NCI-H2107 treated with DMSO at 0.1 percent for 48 hours (cell line): ENCODE results near the gene NR0B1.

ENCODE experiments used
- DNase-seq: peaks from one replicate; lab custom pipeline; 2025; ENCODE audit not compliant: unreplicated experiment; lab: John Stamatoyannopoulos, UW

NR0B1 gene, protein sequence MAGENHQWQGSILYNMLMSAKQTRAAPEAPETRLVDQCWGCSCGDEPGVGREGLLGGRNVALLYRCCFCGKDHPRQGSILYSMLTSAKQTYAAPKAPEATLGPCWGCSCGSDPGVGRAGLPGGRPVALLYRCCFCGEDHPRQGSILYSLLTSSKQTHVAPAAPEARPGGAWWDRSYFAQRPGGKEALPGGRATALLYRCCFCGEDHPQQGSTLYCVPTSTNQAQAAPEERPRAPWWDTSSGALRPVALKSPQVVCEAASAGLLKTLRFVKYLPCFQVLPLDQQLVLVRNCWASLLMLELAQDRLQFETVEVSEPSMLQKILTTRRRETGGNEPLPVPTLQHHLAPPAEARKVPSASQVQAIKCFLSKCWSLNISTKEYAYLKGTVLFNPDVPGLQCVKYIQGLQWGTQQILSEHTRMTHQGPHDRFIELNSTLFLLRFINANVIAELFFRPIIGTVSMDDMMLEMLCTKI

DNA sequence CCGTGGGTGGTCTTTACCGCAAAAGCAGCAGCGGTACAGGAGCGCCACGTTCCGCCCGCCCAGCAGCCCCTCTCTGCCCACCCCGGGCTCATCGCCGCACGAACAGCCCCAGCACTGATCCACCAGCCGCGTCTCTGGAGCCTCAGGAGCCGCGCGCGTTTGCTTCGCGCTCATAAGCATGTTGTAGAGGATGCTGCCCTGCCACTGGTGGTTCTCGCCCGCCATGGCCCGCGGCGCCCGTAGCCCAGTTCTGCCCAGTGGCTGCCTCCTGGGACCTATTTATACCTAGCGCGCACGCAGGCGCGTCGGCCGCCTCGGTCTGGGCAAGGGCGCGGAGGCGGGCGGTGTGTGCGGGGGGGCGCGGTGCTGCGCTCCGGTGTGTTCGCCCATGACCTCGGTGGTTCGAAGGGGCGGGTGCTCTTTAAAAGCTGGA is at the start of gene NR0B1:
TSS of gene NR0B1 (minus strand) at position 252 of the 433 bp plus-strand sequence. CDS start at position 225, 27 bp downstream.
- no peak for DNase-seq

DNA sequence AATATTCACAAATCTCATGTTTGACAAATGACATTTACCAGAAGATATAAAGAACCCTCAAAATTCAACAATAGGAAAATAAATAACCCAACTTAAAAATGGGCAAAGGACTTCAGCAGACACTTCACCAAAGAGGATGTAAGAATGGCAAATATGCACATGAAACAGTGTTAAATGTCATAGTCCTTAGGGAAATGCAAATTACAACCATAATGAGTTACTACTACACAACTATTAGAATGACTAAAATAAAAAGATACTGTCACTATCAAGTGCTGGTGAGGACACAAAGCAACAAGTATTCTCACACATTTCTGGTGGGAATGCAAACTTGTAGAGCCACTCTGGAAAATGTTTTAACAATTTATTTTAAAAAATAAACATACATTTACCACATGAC is 40.8 kb upstream of the NR0B1 start:
- no peak for DNase-seq

DNA sequence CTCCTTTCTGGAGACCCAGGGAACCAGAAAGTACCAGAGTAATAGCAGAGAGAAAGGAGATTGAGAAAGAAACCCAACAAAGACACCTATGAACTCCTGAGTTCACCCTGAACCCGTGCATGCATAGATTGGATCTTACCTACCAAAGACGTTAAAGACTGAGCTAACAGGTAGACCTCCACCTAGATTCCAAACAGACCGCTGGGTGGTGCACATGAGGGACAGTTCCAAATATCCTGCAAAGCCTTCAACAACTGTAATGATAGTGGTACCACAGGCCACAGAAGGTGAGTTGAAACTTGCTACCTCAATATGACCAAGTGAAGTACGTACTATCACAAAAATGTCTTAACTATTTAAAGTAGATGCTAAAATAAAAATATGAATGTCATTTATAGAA is 34.0 kb upstream of the NR0B1 start:
- DNase-seq = no peak

DNA sequence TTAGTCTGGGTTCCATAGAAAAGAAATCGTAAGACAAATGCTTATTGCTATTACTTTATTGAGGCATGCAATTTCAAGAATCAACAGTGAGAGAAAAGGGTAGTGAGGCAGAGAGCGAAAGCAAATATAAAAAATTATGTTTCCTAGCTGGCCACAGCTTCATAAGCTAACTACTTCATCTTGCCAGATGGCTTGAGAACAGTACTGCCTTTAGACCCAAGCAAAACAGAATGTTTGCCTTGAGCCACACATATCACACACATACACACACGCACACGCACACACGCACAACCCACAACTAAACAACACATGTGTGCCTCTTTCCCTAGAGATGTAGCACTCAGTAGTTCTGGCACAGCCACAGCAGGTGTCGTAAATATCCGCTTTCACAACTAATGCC is 31.6 kb upstream of the NR0B1 start:
- no peak for DNase-seq

DNA sequence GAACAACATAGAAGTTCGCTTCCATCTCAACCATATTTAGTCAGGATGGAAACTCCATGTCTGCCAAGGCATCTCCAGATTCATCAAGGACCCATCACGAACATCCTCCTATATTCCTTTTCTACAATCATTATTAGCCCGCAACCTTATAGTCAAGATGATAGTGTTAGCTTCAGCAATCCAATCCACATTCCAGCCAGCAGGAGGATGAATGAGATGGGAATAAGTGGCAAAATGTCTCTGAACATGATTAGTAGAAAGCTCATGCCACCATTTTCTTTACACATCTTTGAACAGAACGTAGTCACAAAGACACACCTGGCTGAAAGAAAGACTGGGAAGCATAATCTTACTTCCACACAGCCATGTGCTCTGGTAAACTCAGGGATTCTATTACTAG is 18.6 kb upstream of the NR0B1 start:
- no peak for DNase-seq

GRCh38 chrX:30317308-30317707 is 8.1 kb upstream of the NR0B1 start:
- DNase-seq = no peak

- DNase-seq = no peak
Observed at GRCh38 chrX:30313322-30313721, 4.1 kb upstream of the NR0B1 start.

GRCh38 chrX:30312858-30313257 is 3.7 kb upstream of the NR0B1 start:
- DNase-seq = no peak

DNA sequence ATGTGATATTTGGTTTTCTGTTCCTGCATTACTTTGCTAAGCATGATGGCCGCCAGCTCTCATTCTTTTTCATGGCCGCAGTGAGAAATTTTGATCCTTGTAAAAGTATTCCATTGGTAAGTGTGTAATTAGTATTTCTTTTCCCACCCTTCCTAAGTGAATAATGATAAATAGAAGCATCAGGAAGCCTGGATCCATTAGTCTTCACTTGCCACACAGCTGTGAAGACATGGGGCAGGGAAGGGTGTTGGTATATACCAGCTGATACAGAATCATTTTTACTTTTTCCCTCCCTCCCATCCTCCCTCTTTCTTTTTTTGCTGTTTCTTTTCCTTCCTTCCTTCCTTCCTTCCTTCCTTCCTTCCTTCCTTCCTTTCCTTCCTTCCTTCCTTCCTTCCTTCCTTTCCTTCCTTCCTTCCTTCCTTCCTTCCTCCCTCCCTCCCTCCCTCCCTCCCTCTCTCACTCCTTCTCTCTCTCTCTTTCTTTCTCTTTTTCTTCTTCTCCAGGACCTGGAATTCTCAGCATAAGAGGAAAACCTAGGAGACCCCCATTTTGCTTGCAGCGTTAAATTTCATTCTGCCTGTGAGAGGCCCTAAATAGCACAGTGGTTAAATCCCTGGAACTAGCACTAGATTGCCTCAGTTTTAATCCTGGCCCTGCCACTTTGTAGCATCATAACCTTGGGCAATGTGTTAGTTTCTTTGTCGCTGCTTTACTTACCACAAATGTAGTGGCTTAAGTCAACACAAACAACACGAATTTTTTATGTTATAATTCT is 1.4 kb upstream of the NR0B1 start:
- DNase-seq = no peak

DNA sequence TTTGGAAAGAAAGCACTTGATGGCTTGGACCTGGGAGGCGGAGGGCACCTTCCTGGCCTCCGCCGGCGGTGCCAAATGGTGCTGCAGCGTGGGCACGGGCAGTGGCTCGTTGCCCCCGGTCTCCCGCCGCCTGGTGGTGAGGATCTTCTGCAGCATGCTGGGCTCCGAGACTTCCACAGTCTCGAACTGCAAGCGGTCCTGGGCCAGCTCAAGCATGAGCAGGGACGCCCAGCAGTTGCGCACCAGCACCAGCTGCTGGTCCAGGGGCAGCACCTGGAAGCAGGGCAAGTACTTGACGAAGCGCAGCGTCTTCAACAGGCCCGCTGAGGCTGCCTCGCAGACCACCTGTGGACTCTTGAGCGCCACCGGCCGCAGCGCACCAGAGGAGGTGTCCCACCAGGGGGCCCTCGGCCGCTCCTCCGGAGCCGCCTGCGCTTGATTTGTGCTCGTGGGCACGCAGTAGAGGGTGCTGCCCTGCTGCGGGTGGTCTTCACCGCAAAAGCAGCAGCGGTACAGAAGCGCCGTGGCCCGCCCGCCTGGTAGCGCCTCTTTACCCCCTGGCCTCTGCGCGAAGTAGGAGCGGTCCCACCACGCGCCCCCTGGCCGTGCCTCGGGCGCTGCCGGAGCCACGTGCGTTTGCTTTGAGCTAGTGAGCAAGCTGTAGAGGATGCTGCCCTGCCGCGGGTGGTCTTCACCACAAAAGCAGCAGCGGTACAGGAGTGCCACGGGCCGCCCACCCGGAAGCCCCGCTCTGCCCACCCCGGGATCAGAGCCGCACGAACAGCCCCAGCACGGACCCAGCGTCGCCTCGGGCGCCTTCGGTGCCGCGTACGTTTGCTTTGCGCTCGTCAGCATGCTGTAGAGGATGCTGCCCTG is 689 bp downstream of the NR0B1 start:
- DNase-seq = no peak

DNA sequence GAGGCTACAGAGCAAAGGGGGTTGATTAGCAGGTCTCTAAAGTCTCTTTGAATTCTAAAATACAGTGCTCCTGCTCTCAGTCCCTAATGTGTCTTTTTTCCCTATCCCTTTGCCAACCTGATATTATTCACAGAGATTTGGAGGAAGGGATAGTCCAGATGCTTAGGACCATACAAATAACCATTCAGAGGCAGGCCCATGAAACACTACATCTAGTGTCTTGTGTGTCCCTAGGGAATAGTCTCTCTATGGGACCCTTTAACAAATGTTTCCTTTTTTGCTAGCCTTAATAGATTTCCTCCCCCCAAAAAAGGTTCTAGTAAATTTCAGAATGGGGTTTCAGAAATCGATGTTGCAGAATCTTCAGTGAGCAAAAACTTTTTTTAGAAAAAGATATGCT is 1.7 kb downstream of the NR0B1 start:
- DNase-seq = no peak

DNA sequence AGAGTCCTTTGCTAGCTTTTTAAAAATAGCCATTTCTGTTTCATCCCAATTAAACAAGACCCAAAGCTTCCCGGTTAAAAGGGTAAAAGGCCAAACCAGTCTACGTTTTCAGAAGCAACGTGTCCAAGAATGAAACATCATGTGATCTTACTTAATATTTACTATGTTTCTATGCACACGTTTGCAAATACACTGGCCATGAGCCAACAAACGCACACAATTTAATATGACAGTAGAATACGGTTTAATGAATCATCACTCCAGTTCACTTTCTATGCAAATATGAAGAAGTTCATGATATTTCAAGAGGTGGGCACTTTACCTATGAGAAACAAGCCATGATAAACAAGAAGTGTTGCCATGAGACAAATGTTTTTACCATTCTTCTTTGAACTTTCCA is 4.3 kb downstream of the NR0B1 start:
- DNase-seq = no peak

GRCh38 chrX:30302956-30303355 is 6.2 kb downstream of the NR0B1 start:
- no peak for DNase-seq

DNA sequence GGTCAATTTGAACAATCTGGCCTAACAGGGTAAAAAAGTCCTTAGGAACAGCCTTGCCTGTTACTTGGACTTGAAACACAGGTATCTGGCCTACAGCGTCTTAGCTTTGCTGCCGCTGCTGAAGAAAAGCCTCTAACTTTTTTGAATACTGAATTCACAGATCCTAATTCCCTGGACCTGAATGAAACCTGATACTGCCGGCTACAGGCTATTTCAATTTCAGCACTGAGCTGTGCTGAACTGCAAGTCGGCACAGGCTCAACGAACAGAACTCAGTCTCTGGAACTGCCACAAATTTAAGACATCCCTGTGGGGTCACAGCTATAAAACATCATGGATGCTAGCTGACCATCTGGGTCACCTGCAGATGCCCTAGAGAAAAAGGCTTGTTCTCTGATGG is 7.2 kb downstream of the NR0B1 start:
- no peak for DNase-seq

GRCh38 chrX:30301208-30301607 is 8.0 kb downstream of the NR0B1 start:
- no peak for DNase-seq

GRCh38 chrX:30296408-30297254 is 12.6 kb downstream of the NR0B1 start:
- DNase-seq = no peak

- no peak for DNase-seq
Observed at GRCh38 chrX:30283456-30284200, 25.6 kb downstream of the NR0B1 start.

- no peak for DNase-seq
Observed at GRCh38 chrX:30282527-30282926, 26.7 kb downstream of the NR0B1 start.

DNA sequence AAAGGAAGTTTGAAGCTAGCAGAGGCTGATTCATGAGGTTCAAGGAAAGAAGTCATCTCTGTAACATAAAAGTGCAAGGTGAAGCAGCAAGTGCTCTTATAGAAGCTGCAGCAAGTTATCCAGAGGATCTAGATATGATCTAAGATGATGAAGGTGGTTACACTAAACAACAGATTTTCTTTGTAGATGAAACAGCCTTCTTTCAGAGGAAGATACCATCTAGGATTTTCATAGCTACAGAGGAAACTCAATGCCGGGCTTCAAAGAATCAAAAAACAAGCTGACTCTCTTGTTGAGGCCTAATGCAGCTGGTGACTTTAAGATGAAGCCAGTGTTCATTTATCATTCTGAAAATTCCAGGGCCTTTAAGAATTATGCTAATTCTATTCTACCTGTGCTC is 28.8 kb downstream of the NR0B1 start:
- no peak for DNase-seq

- DNase-seq = no peak
Observed at GRCh38 chrX:30278365-30278764, 30.8 kb downstream of the NR0B1 start.
